Activated CD4-positive, alpha-beta T cell treated with anti-CD3 and anti-CD28 coated beads for 36 hours (primary cell): ENCODE data around the gene HSP90B1. TPM values are rescaled to one million over a fixed set of nuclear protein-coding genes. Genes with fewer than 3 reads are reported as not detected.

Experiments
- ATAC-seq: fragments of 200-7000 bp; cut with Tn5 transposase; one replicate; pipeline ENCODE4 v1.10.0; 2021; ENCODE audit warnings: mild to moderate bottlenecking, moderate library complexity
- CTCF ChIA-PET: fragments of 350-600 bp; sonication (Branson Sonifier 250); formaldehyde crosslinking; loops from one replicate; lab custom pipeline; 2021; ENCODE audit warnings: antibody characterized with exemption; lab: Charles Lee
- POLR2A ChIA-PET: fragments of 350-600 bp; sonication (Branson Sonifier 250); formaldehyde crosslinking; loops from one replicate; lab custom pipeline; 2021; ENCODE audit warnings: antibody characterized with exemption, inconsistent platforms; lab: Charles Lee
- DNase-seq: peaks from one replicate; pipeline ENCODE4 v3.0.0-alpha.2; 2020
- H3K27ac Mint-ChIP-seq: one replicate; pipeline ENCODE4 v1.8.0; 2021; ENCODE audit warnings: mixed read lengths
- H3K27me3 Mint-ChIP-seq: one replicate; pipeline ENCODE4 v1.8.0; 2021; ENCODE audit warnings: mixed read lengths
- H3K36me3 Mint-ChIP-seq: one replicate; pipeline ENCODE4 v1.8.0; 2021; ENCODE audit warnings: low read depth, mixed read lengths
- H3K4me1 Mint-ChIP-seq: one replicate; pipeline ENCODE4 v1.8.0; 2021; ENCODE audit warnings: mixed read lengths
- H3K4me3 Mint-ChIP-seq: one replicate; pipeline ENCODE4 v1.8.0; 2021; ENCODE audit warnings: mild to moderate bottlenecking, moderate library complexity, mixed read lengths
- H3K9me3 Mint-ChIP-seq: one replicate; pipeline ENCODE4 v1.8.0; 2021; ENCODE audit warnings: low read depth, mixed read lengths
- intact Hi-C, 2 experiments: fragments of 100-400 bp; cut with DNase I in 1 of 2; cut with micrococcal nuclease in 1 of 2; formaldehyde crosslinking; loops; one replicate each; pipeline versions ENCODE4 v1.14.2 to v1.15.1; 2022 to 2024; cut with DNase I, micrococcal nuclease
- total RNA-seq, 2 experiments: library from RNA; stranded (reverse); gene quantifications; one replicate each; pipeline ENCODE4 v1.2.3, GENCODE V29; 2021

Gene HSP90B1
- total RNA-seq, 2 experiments from 2014 or later: 384 to 394 TPM

DNA sequence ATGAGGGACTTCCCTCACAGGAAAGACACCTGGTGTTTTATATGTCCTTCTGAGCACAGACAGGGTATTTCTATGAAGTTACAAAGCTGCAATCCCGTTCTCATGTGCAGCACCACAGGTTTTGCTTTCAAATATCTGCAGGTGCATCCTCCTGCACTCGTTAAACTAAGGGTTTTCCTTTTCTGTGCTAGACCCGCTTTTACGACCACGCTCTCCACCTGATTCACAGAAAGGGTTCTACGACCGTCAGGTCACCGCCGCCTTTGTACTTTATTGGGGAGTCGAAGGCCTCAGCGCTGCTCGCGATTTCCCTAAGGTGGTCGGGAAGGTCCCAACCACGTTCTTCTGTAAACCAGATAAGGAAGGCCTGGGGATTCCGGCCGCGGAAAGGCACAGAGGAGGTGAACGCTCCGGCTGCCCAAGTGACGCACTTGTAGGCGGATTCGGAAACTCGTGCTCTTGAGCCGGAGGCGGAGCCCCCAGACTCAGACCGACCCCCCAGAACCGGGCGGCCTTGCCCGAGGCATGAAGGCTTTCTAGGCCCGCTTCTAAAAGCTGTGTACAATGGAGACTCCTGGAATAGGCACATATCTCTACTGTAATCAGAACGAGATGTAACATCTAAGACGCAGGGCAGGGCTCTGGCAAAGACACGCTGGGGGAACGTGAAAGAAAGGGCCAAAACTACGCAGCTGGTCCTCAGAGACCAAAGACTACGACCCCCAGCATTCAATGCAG lies 995 bp upstream of the HSP90B1 start:
- Mint-ChIP-seq H3K4me3 (peak overlapping the region; percentile 77), H3K27ac (peak overlapping the region; percentile 100), H3K4me1 (peaks cover 56% of the 10 kb centered on the region), H3K36me3 (peaks cover 43% of the 10 kb centered on the region), H3K27me3 (no peaks in the 10 kb centered on the region), H3K9me3 (no peaks in the 10 kb centered on the region)
- CTCF ChIA-PET: interaction anchor here (0.8 to 2.0 kb wide), 9 partner anchors 11 to 787 kb away, joined by 3 to 5 read pairs (median 4); partner anchors contain the start of gene TDG
- DNase-seq (peak; percentile 88), ATAC-seq (peak; percentile 45)
- intact Hi-C loops: loop anchor here (2.0 to 10.0 kb wide), 5 partner anchors 88 to 1180 kb away; partner anchors contain the start of genes CHST11 (in 1 of the 2), NFYB (in 1 of the 2) and NT5DC3 (in 1 of the 2)
- POLR2A ChIA-PET: interaction anchor here (0.6 to 3.7 kb wide), 14 partner anchors 9 to 358 kb away, joined by 3 to 50 read pairs (median 6); partner anchors contain the start of genes NFYB and TDG

DNA sequence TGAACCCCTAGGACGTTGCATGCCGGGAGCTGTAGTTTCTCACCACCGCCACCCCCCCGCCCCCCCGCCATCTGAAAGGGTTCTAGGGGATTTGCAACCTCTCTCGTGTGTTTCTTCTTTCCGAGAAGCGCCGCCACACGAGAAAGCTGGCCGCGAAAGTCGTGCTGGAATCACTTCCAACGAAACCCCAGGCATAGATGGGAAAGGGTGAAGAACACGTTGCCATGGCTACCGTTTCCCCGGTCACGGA lies 501 bp upstream of the HSP90B1 start:
- intact Hi-C loops: loop anchor here (1.0 to 10.0 kb wide), 16 partner anchors 23 to 1179 kb away; partner anchors contain the start of genes HCFC2 (in 2 of the 2), NFYB (in 2 of the 2), NT5DC3 (in 2 of the 2) and TDG (in 2 of the 2)
- Mint-ChIP-seq H3K36me3 (peaks cover 46% of the 10 kb centered on the region), H3K4me1 (peaks cover 54% of the 10 kb centered on the region), H3K4me3 (peak overlapping the region; percentile 77), H3K27me3 (no peaks in the 10 kb centered on the region), H3K9me3 (no peaks in the 10 kb centered on the region), H3K27ac (peak overlapping the region; percentile 100)
- ChIA-PET POLR2A (interaction anchor here (0.6 to 3.7 kb wide), 11 partner anchors 10 to 357 kb away, joined by 3 to 50 read pairs (median 6); partner anchors contain the start of genes NFYB and TDG), CTCF (interaction anchor here (0.8 to 1.6 kb wide), 8 partner anchors 11 to 47 kb away, joined by 3 to 5 read pairs (median 4); partner anchors contain the start of gene TDG)
- ATAC-seq (no peak), DNase-seq (no peak)

DNA sequence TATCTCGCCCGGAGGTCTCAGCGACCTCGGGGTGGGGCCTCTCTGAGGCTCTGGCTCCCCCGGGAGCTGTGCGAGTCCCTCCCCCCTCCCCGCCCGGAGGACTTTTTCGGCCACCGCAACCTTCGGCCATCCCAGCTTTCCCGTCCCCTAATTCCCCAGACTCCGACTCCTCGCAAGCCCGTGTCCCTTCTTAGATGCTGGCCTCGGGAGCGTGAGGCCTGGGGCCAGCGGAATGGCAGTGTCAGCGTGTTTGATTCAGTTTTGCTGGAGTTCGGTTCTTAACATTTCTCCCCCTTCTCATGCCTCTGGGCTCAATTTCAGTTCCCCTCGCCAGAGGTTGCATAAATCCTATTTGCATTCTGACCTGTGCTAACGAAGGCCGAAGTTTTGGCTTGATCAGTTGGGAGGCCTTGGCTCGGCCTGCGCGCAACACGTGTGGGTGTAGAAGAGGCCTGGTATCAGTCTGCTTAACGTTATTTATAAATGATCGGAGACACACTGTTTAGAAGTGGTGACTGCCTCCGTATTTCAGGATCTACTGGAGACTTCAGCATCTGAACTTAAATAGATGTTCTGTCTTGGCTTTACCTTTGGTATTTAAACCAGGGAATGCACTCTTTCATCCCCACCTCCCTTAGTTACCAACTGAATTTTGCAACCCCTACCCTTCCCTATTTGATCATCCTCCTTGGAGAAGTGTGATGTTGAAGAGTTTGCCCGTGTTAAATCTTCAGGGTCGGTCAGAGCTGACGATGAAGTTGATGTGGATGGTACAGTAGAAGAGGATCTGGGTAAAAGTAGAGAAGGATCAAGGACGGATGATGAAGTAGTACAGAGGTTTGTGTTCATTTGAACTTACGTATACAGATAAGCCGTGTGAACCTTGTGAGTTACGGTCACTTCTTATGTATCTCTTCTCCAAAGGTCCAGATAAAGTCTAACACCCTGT lies 851 bp downstream of the HSP90B1 start:
- no peaks in the 10 kb centered on the region for H3K9me3 Mint-ChIP-seq
- peak; percentile 54 for DNase-seq
- ChIA-PET CTCF (interaction anchor here (1.6 kb wide), 1 partner anchor 25 kb away, joined by 4 read pairs; no protein-coding TSS in a partner anchor), POLR2A (interaction anchor here (1.6 to 3.7 kb wide), 2 partner anchors 26 to 34 kb away, joined by 14 to 50 read pairs; partner anchors contain the start of gene TDG)
- H3K36me3 Mint-ChIP-seq: peaks cover 57% of the 10 kb centered on the region
- ATAC-seq: no peak
- no peaks in the 10 kb centered on the region for H3K27me3 Mint-ChIP-seq
- peak overlapping the region; percentile 100 for H3K27ac Mint-ChIP-seq
- intact Hi-C loops: loop anchor here (1.0 to 5.0 kb wide), 12 partner anchors 15 to 357 kb away; partner anchors contain the start of genes HCFC2 (in 2 of the 2), TDG (in 2 of the 2), NFYB (in 1 of the 2) and NT5DC3 (in 1 of the 2)
- H3K4me1 Mint-ChIP-seq: peaks cover 57% of the 10 kb centered on the region
- H3K4me3 Mint-ChIP-seq: peak overlapping the region; percentile 77

DNA sequence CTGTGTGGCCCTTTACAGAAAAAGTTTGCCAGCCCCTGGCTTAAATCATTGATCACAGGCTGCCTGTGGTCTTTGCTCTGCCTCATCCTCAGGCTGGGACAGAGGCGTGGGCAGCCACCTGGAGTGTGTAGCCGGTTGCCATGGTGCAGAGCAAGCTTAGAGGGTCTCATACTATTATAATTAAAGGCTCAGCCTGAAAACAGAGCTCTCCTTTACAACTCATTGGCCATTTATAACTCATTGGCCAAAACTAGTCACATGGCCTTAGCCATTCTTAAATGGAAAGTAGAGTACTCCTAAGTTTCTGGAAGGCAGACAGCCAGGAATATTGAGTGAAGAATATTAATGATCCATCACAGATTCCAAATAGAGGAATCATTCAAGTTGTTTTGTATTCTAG lies 3.0 kb downstream of the HSP90B1 start:
- ChIA-PET CTCF (no interaction called here), POLR2A (no interaction called here)
- ATAC-seq (no peak), DNase-seq (no peak)
- peaks cover 52% of the 10 kb centered on the region for H3K4me1 Mint-ChIP-seq
- H3K27me3 Mint-ChIP-seq: no peaks in the 10 kb centered on the region
- peak overlapping the region; percentile 26 for H3K4me3 Mint-ChIP-seq
- intact Hi-C loops: loop anchor here in 1 of 2 experiments (5.0 kb wide), 1 partner anchor 129 kb away; the partner anchor contains the start of gene HCFC2
- H3K9me3 Mint-ChIP-seq: no peaks in the 10 kb centered on the region
- H3K36me3 Mint-ChIP-seq: peaks cover 70% of the 10 kb centered on the region
- no peak overlapping the region for H3K27ac Mint-ChIP-seq

DNA sequence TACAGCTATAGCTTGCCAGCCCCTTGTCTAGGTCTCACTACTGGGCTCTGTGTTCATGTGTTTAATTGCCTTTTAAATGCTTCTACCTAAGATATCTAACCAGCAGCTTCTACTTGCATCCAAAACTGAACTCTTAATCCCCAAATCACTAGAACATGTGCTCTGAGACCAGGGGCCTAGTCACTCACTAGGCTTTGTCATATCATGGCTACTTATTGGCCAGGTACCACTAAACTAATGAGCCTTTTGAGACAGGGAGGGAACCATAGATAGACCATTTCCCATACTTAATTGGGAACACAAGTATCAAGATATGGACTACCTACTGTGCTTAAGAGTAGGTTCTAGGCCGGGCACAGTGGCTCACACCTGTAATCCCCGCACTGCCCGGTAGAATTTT lies 6.5 kb downstream of the HSP90B1 start:
- H3K36me3 Mint-ChIP-seq: peaks cover 81% of the 10 kb centered on the region
- no peaks in the 10 kb centered on the region for H3K27me3 Mint-ChIP-seq
- CTCF ChIA-PET: interaction anchor here (0.8 to 1.7 kb wide), 8 partner anchors 9 to 188 kb away, joined by 3 to 6 read pairs (median 4); partner anchors contain the start of gene TDG
- DNase-seq (no peak), ATAC-seq (no peak)
- peaks cover 63% of the 10 kb centered on the region for H3K4me1 Mint-ChIP-seq
- POLR2A ChIA-PET: no interaction called here
- H3K9me3 Mint-ChIP-seq: no peaks in the 10 kb centered on the region
- intact Hi-C loops: no loop called here
- H3K4me3 Mint-ChIP-seq: no peak overlapping the region
- peak overlapping the region; percentile 65 for H3K27ac Mint-ChIP-seq

DNA sequence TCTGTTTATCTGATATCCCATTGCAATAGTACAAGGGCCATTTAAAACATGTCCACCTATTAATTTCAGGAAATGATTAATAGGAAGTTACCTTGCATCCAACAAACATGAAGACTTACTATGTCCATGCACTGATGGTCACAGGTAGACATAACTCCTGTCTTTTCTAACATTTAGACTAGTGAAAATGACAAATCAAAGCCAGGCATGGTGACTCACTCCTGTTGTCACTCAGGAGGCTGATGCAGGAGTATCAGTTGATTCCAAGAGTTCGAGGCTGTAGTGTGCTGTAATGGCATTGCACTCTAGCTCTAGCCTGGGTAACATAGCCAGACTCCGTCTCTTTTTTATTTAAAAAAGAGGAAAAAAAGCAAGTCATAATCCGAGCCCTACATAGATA lies 14.8 kb downstream of the HSP90B1 start:
- ATAC-seq (peak; percentile 67), DNase-seq (no peak)
- H3K27me3 Mint-ChIP-seq: no peaks in the 10 kb centered on the region
- no peaks in the 10 kb centered on the region for H3K9me3 Mint-ChIP-seq
- ChIA-PET CTCF (interaction anchor here (0.6 to 1.0 kb wide), 4 partner anchors 9 to 167 kb away, joined by 3 read pairs; no protein-coding TSS in a partner anchor), POLR2A (no interaction called here)
- peak overlapping the region; percentile 60 for H3K27ac Mint-ChIP-seq
- peaks cover 92% of the 10 kb centered on the region for H3K36me3 Mint-ChIP-seq
- intact Hi-C loops: no loop called here
- H3K4me1 Mint-ChIP-seq: peaks cover 64% of the 10 kb centered on the region
- no peak overlapping the region for H3K4me3 Mint-ChIP-seq

DNA sequence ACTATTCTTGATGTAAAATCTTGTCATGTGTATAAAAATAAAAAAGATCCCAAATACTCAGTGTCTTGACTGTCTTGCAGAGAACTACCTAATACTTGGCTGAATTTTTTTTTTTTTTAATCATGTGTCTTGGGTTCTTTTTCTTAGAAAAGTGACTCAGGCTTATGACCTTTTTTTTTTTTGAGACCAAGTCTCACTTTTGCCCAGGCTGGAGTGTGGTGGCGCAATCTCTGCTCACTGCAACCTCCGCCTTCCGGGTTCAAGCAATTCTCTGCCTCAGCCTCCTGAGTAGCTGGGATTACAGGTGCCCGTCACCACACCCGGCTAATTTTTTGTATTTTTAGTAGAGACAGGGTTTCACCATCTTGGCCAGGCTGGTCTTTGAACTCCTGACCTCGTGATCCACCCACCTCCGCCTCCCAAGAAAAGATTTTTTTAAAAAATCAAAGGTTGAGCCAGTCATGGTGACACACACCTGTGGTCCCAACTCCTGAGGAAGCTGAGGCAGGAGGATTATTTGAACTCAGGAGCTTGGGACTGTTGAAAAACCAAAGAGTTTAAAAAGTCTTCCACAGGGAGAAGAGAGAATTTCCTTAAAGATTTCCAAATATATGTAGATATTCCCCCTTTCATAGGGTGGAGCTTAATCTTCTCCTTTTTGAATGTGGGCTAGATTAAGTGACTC lies 17.8 kb downstream of the HSP90B1 start:
- Mint-ChIP-seq H3K36me3 (peaks cover 82% of the 10 kb centered on the region), H3K27me3 (no peaks in the 10 kb centered on the region), H3K27ac (peak overlapping the region; percentile 72), H3K4me1 (peaks cover 65% of the 10 kb centered on the region), H3K9me3 (no peaks in the 10 kb centered on the region), H3K4me3 (no peak overlapping the region)
- POLR2A ChIA-PET: no interaction called here
- CTCF ChIA-PET: interaction anchor here (1.9 to 2.5 kb wide), 2 partner anchors 8 to 18 kb away, joined by 9 to 15 read pairs; partner anchors contain the start of gene TDG
- intact Hi-C loops: no loop called here
- ATAC-seq (no peak), DNase-seq (no peak)

DNA sequence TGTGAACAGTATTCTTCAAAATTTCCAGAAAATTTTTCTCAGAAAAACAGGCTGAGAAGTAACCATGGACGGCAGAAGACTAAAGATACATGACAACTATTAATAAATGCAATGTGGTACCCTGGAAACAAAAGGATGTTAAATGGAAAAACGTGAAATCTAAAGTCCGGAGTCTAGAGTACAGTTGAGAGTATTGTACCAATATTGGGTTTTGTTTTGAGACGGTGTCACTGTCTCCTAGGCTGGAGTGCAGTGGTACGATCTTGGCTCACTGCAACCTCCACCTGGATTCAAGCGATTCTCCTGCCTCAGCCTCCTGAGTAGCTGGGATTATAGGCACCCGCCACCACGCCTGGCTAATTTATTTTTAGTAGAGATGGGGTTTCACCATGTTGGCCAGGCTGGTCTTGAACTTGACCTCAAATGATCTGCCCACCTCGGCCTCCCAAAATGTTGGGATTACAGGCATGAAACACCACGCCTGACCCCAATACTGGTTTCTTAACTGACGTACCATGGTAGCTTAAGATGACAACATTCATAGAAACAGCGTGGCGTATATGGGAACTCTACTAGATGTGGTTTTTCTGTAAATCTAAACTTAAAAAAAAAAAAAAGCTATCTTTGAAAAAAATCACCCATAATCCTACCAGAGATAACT lies 18.7 kb downstream of the HSP90B1 start:
- ATAC-seq: no peak
- ChIA-PET CTCF (interaction anchor here (1.7 to 2.5 kb wide), 4 partner anchors 9 to 17 kb away, joined by 3 to 15 read pairs (median 7); partner anchors contain the start of gene TDG), POLR2A (no interaction called here)
- Mint-ChIP-seq H3K36me3 (peaks cover 83% of the 10 kb centered on the region), H3K27me3 (no peaks in the 10 kb centered on the region), H3K4me1 (peaks cover 69% of the 10 kb centered on the region), H3K4me3 (no peak overlapping the region), H3K9me3 (no peaks in the 10 kb centered on the region), H3K27ac (peak overlapping the region; percentile 72)
- intact Hi-C loops: no loop called here
- DNase-seq: no peak

DNA sequence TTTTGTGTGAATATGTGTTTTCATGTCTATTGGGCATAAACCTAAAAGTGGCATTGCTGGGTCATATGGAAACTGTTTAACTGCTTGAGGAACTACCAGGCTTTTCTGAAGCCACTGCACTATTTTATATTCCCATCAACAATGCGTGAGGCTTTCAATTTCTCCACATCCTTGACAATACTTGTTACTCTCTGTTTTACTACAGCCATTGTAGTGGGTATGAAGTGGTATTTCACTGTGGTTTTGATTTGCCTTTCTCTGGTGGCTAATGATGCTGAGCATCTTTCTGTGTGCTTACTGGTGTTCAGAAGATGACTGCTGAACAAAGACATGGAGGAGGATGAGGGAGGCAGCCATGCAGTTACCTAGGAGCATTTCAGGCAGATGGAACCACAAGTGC lies 22.3 kb downstream of the HSP90B1 start:
- ATAC-seq (peak; percentile 53), DNase-seq (peak; percentile 30)
- Mint-ChIP-seq H3K4me3 (peak overlapping the region; percentile 5), H3K9me3 (no peaks in the 10 kb centered on the region), H3K36me3 (peaks cover 65% of the 10 kb centered on the region), H3K27ac (peak overlapping the region; percentile 97), H3K4me1 (peaks cover 61% of the 10 kb centered on the region), H3K27me3 (no peaks in the 10 kb centered on the region)
- CTCF ChIA-PET: interaction anchor here (1.0 to 2.3 kb wide), 3 partner anchors 10 to 22 kb away, joined by 3 to 10 read pairs (median 4); partner anchors contain the start of gene HSP90B1
- POLR2A ChIA-PET: interaction anchor here (0.8 to 2.2 kb wide), 2 partner anchors 11 to 13 kb away, joined by 4 to 9 read pairs; partner anchors contain the start of gene TDG
- intact Hi-C loops: loop anchor here (1.0 kb wide), 1 partner anchor 22 kb away; the partner anchor contains the start of gene HSP90B1 (in 2 of the 2)
